Measurements from ENCODE around the gene ARHGAP22.

ARHGAP22 gene

DNA sequence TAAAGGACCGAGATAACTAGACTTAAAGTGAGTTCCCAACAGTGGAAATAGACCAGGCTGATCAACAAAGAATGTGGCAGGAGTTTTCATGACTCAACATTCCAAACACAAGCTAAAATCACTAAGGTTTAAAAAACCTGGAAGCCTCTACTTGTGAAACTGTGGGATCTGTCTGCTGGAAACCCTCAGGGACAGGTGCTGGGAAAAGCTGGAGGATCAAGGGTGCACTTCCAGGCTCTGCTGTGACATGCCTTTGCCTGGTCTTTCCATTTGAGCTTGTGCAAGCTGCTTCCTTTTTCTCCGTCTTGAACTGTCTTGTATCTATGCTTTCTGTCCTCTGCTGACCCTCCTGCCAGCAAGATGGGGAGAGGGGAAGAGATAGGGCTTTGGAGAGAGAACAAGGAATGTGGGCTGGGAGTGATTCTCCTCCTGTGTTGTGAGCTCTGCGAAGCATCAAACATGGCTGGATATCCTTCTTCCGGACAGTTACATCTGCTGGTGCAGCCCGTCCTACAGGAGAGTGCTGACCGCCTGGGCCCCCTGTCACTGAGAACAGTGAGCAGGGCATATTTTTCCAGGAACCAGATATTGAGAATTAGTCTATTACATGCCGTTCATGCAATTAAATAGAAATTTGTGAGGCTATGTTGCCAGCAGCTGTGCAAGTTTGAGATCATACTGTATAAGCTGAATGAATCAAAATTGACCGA is 25.5 kb downstream of the ARHGAP22 start:
- no peak for DNase-seq

DNA sequence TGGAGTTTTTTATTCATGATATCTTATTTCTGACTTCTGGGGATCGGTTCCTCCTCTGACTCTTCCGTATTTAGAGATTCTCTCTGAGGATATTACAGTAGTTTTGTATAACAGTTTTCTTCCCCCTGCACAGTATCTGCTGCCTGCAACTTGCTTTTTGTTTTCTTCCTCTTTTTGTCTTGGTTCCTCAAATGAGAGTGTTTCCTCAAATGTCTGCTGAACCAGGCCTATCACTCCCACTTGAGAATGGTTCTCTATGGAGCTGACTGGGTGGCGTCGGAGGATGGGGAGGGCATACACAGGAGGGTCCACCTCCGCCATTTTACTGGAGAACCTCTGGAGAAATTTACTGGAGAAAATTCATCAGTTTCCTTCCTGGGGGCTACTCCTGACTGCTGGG is 27.7 kb downstream of the ARHGAP22 start:
- DNase-seq: no peak

DNA sequence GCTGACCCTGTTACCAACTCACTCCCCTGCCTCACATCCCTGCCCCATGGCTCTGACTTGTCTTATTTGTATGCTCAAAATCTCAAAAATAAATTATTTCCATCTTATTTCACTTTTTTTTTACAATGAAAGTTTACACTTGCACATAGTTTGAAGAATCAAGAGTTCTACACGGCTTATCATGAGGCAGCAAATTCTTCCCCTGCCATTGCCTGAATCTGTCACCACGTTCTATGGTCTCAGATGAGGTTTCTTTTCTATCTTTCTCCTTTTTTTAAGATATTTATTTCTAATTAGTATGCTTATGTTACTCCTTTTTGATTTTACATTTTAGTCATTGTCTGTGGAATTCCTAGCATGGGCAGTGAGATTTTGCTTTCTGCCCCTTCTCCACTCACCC is 28.4 kb downstream of the ARHGAP22 start:
- no peak for DNase-seq

DNA sequence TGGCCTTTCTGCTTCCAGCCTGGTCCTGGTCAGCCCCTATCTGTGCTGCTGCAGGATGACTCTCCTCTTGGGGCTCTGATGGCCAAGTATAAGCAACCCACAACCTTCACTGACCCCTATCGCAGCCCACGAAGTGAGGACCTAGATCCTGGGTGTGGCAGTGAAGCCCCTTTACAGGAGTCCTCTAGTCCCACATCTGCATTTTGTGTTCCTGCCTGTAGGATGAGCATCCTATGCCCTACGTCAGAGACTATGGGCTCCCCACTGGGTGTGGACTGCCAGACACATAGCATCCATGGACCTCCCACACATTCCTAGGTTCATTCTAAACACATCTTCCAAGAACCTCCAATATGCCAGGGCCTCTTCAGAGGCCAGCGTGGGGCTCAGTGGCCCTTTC is 29.0 kb downstream of the ARHGAP22 start:
- DNase-seq: no peak

DNA sequence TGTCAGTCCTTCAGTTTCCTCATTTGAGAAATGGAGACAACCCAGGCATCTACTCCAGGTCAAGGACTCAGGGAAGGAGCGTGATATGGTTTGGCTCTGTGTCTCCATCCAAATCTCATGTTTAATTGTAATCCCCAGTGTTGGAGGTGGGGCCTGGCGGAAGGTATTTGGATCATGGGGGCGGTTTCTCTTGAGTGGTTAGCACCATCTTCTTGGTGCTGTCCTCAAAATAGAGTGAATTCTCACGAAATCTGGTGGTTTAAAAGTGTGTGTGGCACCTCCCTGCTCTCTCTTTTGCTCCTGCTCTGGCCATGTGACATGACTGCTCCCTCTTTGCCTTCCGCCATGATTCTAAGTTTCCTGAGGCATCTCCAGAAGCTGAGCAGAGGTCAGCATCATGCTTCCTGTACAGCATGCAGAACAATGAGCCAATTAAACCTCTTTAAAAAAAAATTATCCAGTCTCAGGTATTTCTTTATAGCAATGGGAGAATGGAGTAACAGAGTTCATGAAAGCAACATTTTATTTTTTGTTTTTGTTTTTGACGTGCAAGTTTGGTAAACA is 30.0 kb downstream of the ARHGAP22 start:
- DNase-seq: no peak

DNA sequence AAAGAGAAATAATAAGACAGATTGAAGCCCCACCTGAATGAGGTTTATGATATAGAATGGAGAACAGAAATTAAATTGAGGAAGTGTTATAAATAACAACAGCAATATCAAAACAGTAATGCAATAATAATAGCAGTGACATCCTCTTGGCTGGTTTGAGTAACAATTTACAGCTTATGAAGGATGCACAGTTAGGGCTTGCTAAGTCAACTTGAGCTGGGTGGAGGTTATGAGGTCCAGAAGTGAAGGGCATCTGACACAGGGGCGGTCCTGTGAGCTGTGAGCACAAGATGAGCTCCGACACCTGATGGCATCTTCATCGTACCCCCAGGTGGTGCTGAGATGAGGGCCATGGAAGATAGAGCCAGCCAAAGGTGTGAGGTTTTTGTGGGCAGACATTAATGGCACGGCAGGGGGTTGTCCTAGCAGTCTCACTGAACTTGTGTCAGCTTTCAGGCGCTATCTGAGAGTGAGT is 30.5 kb downstream of the ARHGAP22 start:
- no peak for DNase-seq

DNA sequence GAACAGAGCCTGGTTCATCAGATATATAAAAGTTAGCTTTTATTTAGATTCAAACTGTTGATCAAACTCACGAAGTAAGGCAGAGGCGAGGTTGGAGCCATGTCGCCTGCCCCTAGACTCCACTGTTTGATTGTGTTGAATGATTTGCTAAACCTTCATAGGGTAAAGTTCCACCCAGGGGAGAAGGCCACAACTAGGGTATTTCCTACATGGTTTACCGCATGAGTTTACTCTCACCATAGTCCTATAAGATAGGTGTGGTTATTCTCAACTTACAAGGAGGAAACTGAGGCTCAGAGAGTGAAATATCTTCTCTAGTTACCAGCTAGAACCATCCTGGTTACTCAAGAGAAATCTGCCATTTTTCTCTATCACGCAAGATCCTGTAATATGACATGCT is 31.8 kb downstream of the ARHGAP22 start:
- DNase-seq: no peak

DNA sequence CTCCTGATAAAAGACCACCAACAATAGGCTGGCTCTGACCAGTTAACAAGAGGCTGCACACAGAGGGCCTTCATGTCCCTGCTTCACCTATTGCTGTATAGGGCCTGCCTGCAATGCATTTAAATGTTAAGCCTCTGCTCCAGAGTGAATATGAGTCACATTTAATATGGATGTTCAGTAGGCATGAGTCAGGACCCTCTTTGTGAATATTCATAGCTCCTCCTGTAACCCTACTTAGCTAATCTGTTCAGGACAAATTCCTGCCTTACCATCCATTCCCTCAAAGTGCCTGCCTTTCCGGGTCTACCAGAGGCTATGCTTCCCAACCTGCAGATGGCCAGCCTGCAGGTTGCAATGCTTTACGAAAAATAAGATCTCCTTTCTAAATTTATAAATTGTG is 32.5 kb downstream of the ARHGAP22 start:
- no peak for DNase-seq

DNA sequence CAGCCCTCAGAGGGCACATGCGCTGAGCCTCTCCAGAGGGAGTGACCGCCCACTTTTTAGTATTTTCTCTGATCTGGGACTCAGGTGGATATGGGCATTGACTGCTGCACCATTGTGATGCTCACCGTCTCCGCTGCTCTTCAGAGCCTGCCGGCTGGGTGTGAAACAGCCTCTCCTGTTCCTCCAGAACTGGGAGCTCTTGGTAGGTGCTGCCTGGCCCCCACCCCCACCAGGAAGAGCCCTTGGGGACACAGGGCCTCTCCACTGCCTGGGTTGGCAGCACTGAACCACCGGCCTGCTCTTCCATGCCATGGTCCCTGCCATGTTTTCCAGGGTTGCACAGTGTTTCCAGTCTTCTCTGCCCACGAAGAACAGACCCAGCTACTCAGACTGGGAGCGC is 36.3 kb downstream of the ARHGAP22 start:
- DNase-seq: no peak

DNA sequence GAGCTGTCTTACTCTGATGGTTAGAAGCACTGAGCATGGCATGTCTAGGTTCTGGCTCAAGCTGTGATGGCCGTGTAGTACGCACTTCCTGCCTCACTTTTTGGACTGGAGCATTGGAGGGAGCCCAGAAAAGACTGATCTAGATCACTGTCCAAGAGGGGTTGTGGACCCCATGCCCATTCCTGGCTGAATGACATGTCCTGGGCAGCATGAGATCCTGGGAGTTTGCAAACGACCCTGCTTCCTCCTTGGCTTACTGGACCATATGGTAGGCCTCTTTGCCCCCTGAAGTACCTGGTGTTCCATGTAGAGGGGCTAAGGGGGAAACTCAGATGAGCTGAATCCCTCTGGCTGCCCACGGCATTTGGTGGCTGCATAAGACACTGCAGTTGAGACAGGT is 36.7 kb downstream of the ARHGAP22 start:
- DNase-seq: no peak

DNA sequence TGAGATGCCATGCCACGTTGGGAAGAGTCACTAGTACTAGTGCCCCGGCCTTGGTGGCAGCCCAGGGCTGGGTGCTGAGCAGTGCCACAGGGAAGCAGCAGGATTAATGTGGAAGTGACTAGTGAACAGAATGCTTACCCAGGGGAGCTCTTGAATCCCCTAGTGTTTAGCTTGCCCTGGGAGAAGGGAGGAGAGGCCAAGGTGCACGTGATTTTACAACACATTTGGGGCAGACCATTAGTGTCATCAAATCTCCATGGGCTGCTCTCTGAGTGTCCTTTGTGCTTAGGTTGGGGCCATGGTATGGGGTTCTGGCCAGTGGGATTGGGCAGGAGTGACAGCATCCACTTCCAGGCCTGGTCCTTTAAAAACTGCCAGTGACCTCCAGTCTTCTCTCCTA is 37.5 kb downstream of the ARHGAP22 start:
- no peak for DNase-seq

DNA sequence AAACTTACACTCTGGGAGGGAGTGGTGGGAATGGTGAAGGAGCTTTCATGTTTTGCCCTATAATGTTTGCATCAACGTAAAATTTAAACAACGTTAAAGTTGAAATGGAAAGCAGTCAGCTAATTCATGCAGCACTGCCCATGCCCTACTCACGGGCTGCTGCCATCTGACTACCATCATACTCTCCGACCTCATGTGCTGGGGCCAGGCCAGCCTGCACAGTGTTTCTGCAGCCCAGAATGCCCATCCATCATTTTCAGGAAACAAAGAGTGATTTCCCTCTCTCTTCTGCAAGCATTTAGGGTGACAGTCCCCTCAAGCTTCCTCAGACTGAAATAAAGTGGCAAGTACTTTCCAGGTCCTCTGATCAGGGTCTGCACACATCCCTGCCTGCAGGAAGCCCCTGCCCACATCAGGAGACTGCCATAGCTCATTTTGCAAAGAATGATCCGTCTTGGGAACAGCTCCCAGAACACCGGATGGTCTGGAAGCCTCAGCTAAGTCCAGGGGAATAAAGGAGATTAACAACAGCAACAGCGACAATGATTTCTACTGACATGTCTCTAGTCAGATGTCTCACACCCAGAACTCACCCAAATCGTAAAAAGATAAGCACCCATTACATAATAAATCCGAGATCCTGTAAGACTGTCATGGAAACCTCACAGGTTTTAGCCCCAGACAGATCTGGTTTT is 40.3 kb downstream of the ARHGAP22 start:
- DNase-seq: no peak

DNA sequence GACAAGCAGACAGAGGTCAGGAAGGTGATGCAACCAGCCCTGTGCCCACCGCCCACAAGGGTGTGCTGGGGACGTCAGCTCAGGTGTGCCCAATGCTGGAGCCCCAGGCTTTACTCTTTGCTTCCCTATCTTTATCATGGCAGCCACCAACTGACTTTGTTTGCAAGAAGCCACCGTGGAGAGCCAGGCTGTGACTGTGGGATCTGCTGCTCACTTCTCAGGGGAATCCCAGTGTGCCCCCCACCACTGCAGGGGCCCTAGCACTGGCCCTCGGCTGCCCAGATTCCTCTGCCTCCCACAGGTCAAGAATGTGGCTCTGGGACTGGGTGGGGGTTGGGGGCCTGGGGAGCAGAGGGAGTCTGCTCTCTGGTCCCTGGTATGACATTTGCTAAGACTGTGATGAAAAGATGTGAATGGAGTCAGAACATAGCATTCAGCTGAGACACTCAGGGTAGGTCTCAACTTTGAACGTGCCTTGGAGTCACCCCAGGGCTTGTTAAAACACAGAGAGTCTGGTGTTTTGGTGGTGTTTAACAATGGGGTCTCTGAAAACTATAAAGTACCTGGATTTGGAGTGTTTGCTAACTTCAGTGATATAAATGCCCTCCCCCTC is 47.3 kb downstream of the ARHGAP22 start:
- DNase-seq: no peak

DNA sequence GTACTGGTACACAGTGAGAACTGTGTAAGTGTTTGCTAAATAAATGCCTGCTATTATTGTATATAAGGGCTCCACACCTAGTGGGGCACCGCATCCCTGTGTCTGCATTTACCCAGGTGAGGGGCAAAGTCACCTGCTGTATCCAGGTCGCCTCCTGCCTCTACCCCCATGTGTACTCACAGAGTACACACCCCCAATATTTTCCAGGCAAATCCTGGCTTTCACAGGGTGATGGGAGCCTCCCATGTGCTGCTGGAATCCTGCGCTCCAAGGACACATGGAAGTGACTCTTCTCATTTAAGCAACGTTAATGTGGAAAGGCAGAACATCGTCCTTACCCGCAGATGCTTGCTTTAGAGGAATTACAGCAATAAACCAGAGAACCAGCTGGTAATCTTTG is 48.2 kb downstream of the ARHGAP22 start:
- DNase-seq: no peak

DNA sequence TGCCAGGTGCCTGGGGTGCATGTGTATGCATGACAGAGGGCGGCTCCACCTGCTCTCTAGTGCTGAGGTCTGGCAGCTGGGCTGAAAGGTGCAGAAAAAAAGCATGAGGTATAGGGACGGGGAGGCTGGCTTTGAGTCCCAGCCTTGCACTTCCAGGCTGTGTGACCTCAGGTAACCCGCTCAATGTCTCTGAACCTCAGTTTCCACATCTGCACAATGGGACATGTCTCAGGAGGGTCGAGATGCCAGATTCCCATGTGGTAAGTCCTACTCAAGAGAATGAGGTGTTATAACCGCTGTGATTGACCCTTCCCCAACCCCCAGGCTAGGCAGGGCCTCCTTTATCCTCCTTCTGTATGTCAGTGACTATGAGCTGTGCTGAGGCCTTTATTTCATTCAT is 48.8 kb downstream of the ARHGAP22 start:
- no peak for DNase-seq

DNA sequence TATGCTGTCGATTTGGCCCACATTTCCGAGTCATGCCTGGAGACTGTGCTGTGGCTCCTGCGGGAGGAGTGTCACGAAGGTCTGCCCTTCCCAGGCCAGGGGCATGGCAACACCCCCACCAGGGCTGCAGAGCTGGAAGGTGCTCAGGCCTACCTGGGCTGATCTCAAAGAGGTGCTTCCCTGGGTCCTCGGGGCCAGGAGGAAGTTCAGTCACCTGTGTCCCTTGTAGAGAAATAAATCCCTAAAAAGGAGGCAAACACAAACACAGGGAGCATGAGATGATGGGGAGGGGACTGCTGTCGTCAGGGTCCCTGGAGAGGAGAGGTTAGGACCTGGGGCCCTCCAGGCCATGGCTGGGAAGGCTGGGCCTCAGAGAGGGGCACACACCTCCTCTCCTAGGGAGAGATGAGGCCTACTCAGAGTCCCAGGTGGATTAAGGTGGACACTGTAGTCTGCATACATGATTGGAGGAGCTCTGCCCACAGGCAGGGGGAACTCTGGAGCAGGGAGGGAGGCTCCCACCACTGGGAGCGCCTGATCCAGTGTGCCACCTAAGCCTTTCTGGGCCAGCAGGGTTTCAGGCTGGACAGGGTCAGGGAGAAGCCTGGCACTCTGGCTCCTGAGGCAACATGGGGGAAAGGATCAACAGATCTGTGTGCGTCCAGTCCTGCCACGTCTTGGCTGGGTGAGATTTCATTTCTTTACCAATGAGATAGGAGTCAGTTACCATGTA is 49.4 kb downstream of the ARHGAP22 start:
- no peak for DNase-seq

DNA sequence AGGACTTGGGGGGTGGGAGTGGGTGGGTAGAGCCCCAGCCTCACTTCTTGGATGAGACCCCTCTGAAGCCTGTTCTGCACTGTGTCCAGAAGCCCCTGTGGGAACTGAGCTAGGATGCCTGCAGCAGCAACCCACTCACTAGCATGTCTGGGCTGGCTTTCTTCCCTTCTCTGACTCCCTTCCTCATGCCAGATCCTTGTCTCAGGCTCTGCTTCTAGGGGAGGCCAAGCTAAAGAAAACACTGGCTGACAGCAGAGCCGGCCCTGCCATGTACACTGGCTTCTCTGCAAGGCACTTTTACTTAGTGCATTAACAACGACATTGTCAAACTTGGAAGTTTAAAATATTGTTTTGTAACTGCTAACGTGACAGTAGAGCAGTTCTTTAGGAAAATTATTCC is 50.2 kb downstream of the ARHGAP22 start:
- DNase-seq: no peak

DNA sequence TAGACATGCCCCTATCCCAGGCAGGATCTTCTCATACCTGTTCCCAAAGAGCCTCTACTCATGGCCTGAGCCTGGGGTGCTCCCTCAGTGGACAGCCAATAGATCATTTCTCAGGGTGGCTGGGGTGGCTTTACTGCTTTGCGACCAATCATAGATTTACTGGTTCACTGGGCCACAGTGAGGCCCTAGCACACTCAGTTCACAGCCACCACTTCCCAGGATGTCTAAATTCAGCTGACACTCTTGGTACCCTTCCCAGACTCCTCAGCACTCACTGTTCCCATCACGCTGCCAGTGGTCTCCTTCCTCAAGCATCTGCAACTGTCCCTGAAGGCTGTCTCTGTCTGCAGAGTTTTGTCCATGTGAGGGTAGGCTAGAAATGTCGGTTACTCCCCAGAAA is 50.6 kb downstream of the ARHGAP22 start:
- no peak for DNase-seq

DNA sequence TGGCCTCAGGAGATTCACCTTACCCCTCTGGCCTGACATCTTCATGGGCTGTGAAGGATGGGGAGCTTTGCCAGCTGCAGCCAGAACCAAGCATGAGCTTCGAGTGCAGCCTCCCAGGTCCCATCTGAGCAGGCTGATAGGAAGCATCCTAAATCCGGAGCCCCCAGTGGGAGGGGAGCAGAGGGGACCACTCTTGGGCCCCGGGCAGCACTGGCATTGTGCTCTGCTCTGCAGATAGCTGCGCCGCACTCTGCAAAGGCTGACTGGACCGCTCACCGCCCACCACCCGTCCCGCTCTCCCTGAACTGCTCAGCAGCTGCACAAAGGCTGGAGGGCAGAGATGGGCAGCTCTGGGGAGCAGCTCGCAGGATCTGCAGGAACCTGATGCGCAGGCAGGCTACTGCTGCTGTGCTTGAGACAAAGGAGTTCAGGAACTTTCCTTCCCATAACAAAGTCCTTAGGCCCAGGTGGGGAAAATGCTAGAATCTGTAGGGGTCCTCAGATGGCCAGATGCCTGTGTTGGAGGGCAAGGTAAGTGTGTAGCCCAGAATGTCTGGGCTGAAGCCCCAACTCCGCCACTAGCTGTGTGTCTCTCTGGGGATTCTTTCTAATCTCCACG is 51.8 kb downstream of the ARHGAP22 start:
- no peak for DNase-seq

DNA sequence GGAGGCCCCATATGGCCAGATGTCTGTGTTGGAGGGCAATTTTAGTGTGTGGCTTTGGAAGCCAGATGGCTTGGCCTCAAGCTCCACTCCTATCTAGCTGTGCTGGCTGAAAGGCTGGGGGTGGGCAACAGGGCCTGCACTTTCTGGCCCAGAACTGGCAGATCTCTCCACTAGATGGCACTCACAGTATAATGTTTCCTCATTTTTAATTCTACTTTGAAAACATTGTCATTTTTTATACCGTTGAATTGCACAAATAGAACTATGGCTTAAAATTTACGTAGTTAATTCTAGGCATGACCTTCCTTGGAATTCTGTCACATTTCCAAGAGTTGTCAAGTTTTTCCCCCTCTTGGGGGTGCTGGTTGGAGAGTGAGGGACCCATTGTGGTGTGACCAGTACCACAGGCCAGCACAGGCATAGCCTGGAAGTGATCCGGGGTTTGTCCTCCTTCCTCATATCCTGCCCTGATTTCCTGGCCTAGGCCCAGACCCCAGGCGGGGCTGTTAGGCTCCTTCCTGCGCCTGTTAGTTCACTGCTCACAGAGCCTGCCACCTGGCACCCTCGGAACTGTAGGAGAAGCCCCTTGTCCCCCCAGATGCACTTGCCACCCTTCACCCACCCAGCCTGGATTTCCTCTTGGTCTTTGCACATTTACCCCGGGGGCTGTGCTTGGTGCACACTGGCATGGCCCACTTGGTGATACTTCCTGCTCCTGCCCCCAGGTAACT is 52.8 kb downstream of the ARHGAP22 start:
- DNase-seq: peak; percentile 86

DNA sequence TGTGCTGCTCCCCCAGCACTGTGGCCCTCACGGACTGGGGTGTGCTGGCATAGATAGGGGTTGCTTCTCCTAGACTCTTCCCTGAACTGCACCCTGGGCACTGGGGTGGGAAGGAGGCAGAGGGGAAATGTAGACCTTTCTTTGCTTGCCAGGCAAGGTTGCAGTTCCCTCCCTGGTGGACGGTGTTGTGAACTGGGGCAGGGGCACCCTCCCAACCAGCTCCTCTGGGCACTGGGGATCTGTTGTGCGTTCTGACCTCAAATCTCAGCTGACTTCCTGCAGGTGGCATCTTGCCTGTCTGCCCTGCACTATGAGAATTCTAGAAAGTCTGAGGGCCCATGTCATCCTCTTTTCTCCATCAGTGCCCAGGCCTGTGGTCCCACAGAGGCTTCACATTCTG is 53.9 kb downstream of the ARHGAP22 start:
- no peak for DNase-seq

DNA sequence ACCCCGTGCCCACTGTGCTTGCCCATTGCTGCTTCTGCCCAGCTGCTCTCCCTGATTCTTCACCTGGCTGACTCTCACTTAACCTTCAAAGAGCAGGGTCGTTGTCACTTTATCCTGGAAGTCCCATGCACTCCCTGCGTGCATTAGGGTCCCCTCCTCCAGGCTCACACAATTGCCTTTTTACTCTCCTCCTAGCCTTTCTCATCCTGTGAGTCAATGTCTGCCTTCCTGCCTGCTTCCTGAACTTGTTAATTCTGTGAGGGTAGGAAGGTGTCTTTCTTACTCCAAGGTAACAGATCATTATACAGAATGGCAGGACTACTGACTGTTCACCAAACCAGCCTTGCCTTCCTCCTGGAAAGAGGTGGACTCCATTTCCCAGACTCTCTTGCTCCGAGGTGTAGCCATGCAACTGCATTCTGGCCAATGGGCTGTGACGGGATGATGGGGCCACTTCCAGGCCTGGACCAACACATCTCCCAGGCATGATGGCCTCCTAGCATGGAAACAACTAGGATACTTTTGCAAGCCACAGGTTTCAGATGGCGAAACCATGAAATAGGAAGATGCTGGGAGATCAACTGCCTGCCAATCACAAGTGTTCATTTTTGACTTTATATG is 54.7 kb downstream of the ARHGAP22 start:
- no peak for DNase-seq
